ENCODE measurements around the gene CST11. TPM values are rescaled to one million over a fixed set of nuclear protein-coding genes. Genes with fewer than 3 reads are reported as not detected.

The CST11 gene, protein sequence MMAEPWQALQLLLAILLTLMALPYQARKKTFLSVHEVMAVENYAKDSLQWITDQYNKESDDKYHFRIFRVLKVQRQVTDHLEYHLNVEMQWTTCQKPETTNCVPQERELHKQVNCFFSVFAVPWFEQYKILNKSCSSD
- total RNA-seq: not detected in 2 replicates

DNA sequence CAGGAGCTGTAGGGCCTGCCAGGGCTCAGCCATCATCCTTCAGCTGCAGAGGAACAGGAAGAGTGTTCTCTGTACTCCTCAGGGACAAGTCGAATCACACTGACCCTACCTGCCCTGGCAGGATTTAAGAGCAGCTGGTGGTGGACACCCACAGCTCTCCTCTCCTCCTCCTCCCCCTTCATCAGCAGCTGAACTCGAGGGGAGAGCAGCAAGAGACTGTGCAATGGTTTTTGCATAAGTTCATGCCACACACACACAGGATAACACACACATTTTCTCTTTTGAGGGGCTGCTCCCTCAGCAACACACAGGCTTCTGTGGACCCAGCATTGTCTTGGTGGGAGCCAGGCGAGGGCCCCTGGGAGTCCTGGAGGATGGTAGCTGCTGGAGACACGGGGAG is at the start of gene CST11:
Gene CST11, minus strand, starts transcription at position 101 of the 400 bp plus-strand sequence. Its CDS starts 65 bp downstream, at position 36.

DNA sequence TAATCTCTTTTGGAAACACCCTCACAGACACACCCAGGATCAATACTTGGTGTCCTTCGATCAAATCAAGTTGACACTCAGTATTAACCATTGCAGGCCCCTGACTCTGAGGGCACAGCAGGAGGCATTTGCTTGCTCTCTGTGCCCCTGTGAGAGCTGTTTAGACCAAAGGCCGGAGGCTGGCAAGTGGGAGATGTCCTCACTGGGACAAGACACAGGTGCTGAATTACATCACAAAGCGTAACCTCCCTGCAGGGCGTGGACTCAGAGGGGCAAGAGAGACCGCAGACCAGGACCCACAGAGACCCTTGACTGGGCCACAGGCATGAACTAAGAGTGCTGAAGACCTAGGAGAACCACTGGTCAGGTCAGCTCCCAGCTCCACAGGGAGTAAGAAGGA is 38.1 kb upstream of the CST11 start, which contains the start of gene CST8:
Gene CST8, plus strand, starts transcription at position 301 of the 400 bp plus-strand sequence. CDS start 551 bp downstream, outside the sequence.

DNA sequence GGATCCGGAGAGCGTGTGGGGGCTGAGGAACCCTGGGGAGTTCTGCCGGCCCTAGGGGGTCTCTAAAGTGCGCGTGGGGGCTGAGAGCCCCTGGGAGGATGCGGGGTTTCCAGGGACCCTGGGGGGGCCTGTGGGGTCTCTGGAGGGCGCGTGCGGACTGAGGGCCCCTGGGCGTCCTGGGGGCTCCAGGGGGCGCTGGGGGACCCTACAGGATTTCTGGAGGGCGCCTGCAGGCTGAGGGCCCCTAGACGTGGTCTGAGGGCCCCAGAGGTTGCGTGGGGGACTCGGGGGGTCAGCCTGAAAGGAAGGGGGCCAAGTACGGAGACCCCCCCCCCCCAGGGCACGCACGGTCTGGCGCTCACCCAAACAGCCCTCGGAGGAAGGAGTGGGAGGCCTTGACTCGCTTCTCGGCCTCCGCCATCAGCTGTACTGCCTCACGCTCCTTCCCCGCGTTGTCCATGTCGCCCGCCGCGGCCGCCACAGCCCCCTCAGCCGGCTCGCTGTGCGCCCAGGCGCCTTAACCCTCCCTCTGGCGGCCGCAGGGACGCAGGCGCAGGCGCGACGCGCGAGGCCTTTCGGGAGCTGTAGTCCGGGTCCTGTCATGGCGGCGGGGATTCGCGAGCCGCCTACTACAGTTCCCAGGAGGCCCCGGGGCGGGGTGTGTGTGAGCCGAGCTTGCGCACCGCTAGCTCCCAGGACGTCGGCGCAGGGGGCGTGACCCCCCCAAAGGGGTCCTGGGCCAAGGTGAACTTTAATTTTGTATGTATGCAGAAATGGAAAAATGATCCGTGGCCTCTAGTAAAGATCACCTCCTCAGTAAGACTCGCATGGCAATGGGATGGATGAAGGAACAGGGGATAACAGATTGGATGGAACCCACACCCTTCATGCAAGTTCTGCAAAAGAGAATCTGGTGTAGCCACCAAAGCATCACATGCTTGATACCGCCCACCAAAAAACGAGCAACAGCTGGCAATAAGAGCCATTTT is 31.4 kb downstream of the CST11 start, which contains the start of gene NAPB:
Gene NAPB, minus strand, starts transcription at position 546 of the 989 bp plus-strand sequence. Its CDS starts 86 bp downstream, at position 460.

Small RNA genes within 50 kb of the gene (small RNA-seq; reads per million reads assigned to genes)
- gene RF00019: not detected

Other genes starting within 250 kb of the CST11 start
- 27.9 and 36.4 TPM in 2 replicates for gene NXT1, start 102.1 kb downstream of the CST11 start, total RNA-seq
- 18.4 and 19.6 TPM in 2 replicates for gene GZF1, start 90.7 kb downstream of the CST11 start, total RNA-seq
- gene NAPB, start 31.4 kb downstream of the CST11 start, total RNA-seq: 7.6 and 10.6 TPM in 2 replicates
- not detected in 2 replicates for gene CSTL1, start 13.2 kb downstream of the CST11 start, total RNA-seq
- not detected in 2 replicates for gene CST8, start 38.2 kb upstream of the CST11 start, total RNA-seq
- not detected in 2 replicates for gene CST9L, start 115.6 kb upstream of the CST11 start, total RNA-seq
- not detected in 2 replicates for gene CST9, start 153.0 kb upstream of the CST11 start, total RNA-seq
- 91.3 and 104 TPM in 2 replicates for gene CST3, start 185.1 kb upstream of the CST11 start, total RNA-seq
- not detected in 2 replicates for gene CST4, start 236.2 kb upstream of the CST11 start, total RNA-seq